Measurements from ENCODE around the gene ADGRL3. TPM values are rescaled to one million over a fixed set of nuclear protein-coding genes. Genes with fewer than 3 reads are reported as not detected.

The ADGRL3 gene
- polyA plus RNA-seq, 4 donors = 24.3 to 28.6 (median 27.0) TPM

GRCh38 chr4:61275241-61275640, 75.1 kb downstream of the ADGRL3 start:
- DNase-seq (ENCODE audit: low read depth in 4 of 4, low spot score in 3 of 4) = no peak

- no peak for DNase-seq (ENCODE audit: low read depth in 4 of 4, low spot score in 3 of 4)
Observed at GRCh38 chr4:61276029-61276428, 75.9 kb downstream of the ADGRL3 start.

GRCh38 chr4:61277785-61278760, 77.9 kb downstream of the ADGRL3 start:
- no peak for DNase-seq (ENCODE audit: low read depth in 4 of 4, low spot score in 3 of 4)

- DNase-seq (ENCODE audit: low read depth in 4 of 4, low spot score in 3 of 4) = no peak
Observed at GRCh38 chr4:61292322-61292721, 92.2 kb downstream of the ADGRL3 start.

GRCh38 chr4:61293707-61294400, 93.7 kb downstream of the ADGRL3 start:
- DNase-seq (ENCODE audit: low read depth in 4 of 4, low spot score in 3 of 4) = no peak

- DNase-seq (ENCODE audit: low read depth in 4 of 4, low spot score in 3 of 4) = no peak
Observed at GRCh38 chr4:61294936-61295335, 94.8 kb downstream of the ADGRL3 start.

GRCh38 chr4:61296144-61296543, 96.0 kb downstream of the ADGRL3 start:
- no peak for DNase-seq (ENCODE audit: low read depth in 4 of 4, low spot score in 3 of 4)

GRCh38 chr4:61298178-61298740, 98.1 kb downstream of the ADGRL3 start:
- DNase-seq (ENCODE audit: low read depth in 4 of 4, low spot score in 3 of 4) = no peak

- no peak for DNase-seq (ENCODE audit: low read depth in 4 of 4, low spot score in 3 of 4)
Observed at GRCh38 chr4:61299316-61299715, 99.2 kb downstream of the ADGRL3 start.

- DNase-seq (ENCODE audit: low read depth in 4 of 4, low spot score in 3 of 4) = no peak
Observed at GRCh38 chr4:61300266-61300844, 100.2 kb downstream of the ADGRL3 start.

- no peak for DNase-seq (ENCODE audit: low read depth in 4 of 4, low spot score in 3 of 4)
Observed at GRCh38 chr4:61301271-61301670, 101.1 kb downstream of the ADGRL3 start.

GRCh38 chr4:61308033-61308432, 107.9 kb downstream of the ADGRL3 start:
- no peak for DNase-seq (ENCODE audit: low read depth in 4 of 4, low spot score in 3 of 4)

GRCh38 chr4:61309616-61310015, 109.5 kb downstream of the ADGRL3 start:
- no peak for DNase-seq (ENCODE audit: low read depth in 4 of 4, low spot score in 3 of 4)

- DNase-seq (ENCODE audit: low read depth in 4 of 4, low spot score in 3 of 4) = no peak
Observed at GRCh38 chr4:61312526-61312925, 112.4 kb downstream of the ADGRL3 start.

GRCh38 chr4:61318431-61318830, 118.3 kb downstream of the ADGRL3 start:
- DNase-seq (ENCODE audit: low read depth in 4 of 4, low spot score in 3 of 4) = no peak

GRCh38 chr4:61319156-61319555, 119.0 kb downstream of the ADGRL3 start:
- DNase-seq (ENCODE audit: low read depth in 4 of 4, low spot score in 3 of 4) = no peak

GRCh38 chr4:61320154-61320553, 120.0 kb downstream of the ADGRL3 start:
- no peak for DNase-seq (ENCODE audit: low read depth in 4 of 4, low spot score in 3 of 4)

GRCh38 chr4:61320631-61321030, 120.5 kb downstream of the ADGRL3 start:
- DNase-seq (ENCODE audit: low read depth in 4 of 4, low spot score in 3 of 4) = no peak

- no peak for DNase-seq (ENCODE audit: low read depth in 4 of 4, low spot score in 3 of 4)
Observed at GRCh38 chr4:61332693-61333092, 132.6 kb downstream of the ADGRL3 start.

GRCh38 chr4:61333490-61333889, 133.4 kb downstream of the ADGRL3 start:
- DNase-seq (ENCODE audit: low read depth in 4 of 4, low spot score in 3 of 4) = no peak

- no peak for DNase-seq (ENCODE audit: low read depth in 4 of 4, low spot score in 3 of 4)
Observed at GRCh38 chr4:61335241-61335763, 135.2 kb downstream of the ADGRL3 start.

Data from right renal pelvis (tissue), 4 donors.